Type B pancreatic cell (in vitro differentiated cells): ENCODE data around the gene CSH2. TPM values are rescaled to one million over a fixed set of nuclear protein-coding genes. Genes with fewer than 3 reads are reported as not detected.

Source experiments
- DNase-seq: peaks from one replicate; pipeline ENCODE4 v3.0.0; 2021; ENCODE audit warnings: mixed read lengths; ENCODE audit not compliant: unreplicated experiment; ENCODE audit errors: extremely low spot score
- H3K27ac Mint-ChIP-seq: 2 replicates; pipeline ENCODE4 v1.8.0; 2021; ENCODE audit warnings: mild to moderate bottlenecking, mixed read lengths
- H3K27me3 Mint-ChIP-seq: 2 replicates; pipeline ENCODE4 v1.8.0; 2021; ENCODE audit warnings: mixed read lengths
- H3K36me3 Mint-ChIP-seq: 2 replicates; pipeline ENCODE4 v1.8.0; 2021; ENCODE audit warnings: mixed read lengths
- H3K4me1 Mint-ChIP-seq: one replicate; pipeline ENCODE4 v1.8.0; 2021; ENCODE audit warnings: mixed read lengths; ENCODE audit not compliant: unreplicated experiment
- H3K4me3 Mint-ChIP-seq: 2 replicates; pipeline ENCODE4 v1.8.0; 2021; ENCODE audit warnings: mild to moderate bottlenecking, mixed read lengths
- H3K9me3 Mint-ChIP-seq: 2 replicates; pipeline ENCODE4 v1.8.0; 2021; ENCODE audit warnings: mixed read lengths
- total RNA-seq: library from RNA; stranded (reverse); gene quantifications from 2 replicates; pipeline ENCODE4 v1.2.1, GENCODE V29; 2021; ENCODE audit warnings: low replicate concordance
- TF ChIP-seq, protein P1 (sequence below): fragments of 200-600 bp; sonication (generic); conservative IDR thresholded peaks from 2 replicates; pipeline ENCODE4 v1.5.0; 2021; ENCODE audit warnings: antibody characterized with exemption, mild to moderate bottlenecking

Gene CSH2
- total RNA-seq, 1 donor from 2014 or later, result not detected

- TF ChIP-seq, protein P1, sequence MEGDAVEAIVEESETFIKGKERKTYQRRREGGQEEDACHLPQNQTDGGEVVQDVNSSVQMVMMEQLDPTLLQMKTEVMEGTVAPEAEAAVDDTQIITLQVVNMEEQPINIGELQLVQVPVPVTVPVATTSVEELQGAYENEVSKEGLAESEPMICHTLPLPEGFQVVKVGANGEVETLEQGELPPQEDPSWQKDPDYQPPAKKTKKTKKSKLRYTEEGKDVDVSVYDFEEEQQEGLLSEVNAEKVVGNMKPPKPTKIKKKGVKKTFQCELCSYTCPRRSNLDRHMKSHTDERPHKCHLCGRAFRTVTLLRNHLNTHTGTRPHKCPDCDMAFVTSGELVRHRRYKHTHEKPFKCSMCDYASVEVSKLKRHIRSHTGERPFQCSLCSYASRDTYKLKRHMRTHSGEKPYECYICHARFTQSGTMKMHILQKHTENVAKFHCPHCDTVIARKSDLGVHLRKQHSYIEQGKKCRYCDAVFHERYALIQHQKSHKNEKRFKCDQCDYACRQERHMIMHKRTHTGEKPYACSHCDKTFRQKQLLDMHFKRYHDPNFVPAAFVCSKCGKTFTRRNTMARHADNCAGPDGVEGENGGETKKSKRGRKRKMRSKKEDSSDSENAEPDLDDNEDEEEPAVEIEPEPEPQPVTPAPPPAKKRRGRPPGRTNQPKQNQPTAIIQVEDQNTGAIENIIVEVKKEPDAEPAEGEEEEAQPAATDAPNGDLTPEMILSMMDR, result no peak
- peaks cover 10% of the 10 kb centered on the region for H3K4me1 Mint-ChIP-seq
- no peak overlapping the region for H3K4me3 Mint-ChIP-seq
Measured at GRCh38 chr17:63833741-63834373, 39.6 kb downstream of the CSH2 start.

GRCh38 chr17:63833026-63833740 is 40.3 kb downstream of the CSH2 start:
- no peak for DNase-seq
- Mint-ChIP-seq H3K4me3 (no peak overlapping the region), H3K4me1 (peaks cover 7% of the 10 kb centered on the region), H3K9me3 (no peaks in the 10 kb centered on the region), H3K27ac (peak overlapping the region; percentile 12), H3K36me3 (peaks cover 34% of the 10 kb centered on the region), H3K27me3 (no peaks in the 10 kb centered on the region)
- TF ChIP-seq, protein P1, result no peak

More at GRCh38 chr17:63833741-63834373, 39.6 kb downstream of the CSH2 start:
- Mint-ChIP-seq H3K27me3 (no peaks in the 10 kb centered on the region), H3K36me3 (peaks cover 34% of the 10 kb centered on the region), H3K27ac (peak overlapping the region; percentile 12), H3K9me3 (no peaks in the 10 kb centered on the region)
- no peak for DNase-seq

DNA sequence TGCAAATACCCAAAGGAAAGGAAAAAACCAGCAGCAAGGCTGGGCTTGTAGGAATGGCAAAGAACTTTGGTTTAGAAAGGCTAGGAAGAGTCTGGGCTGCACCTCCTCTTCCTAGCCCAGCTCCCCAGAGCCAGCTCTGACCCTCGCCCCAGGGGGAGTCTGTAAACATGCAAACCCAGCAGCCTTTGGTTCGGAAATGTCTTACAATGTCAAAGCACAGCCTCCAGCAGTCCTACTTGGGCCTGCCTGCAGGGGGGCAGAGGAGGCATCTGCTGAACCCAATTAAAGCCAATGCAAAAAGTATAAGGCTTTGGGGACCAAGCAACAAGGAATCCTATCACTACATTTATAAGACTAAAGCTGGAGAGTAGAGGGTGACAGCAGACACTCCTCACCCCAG is 41.0 kb downstream of the CSH2 start:
- TF ChIP-seq, protein P1, result peak; percentile 37
- H3K4me1 Mint-ChIP-seq, result peaks cover 12% of the 10 kb centered on the region
- peaks cover 34% of the 10 kb centered on the region for H3K36me3 Mint-ChIP-seq
- H3K9me3 Mint-ChIP-seq, result no peaks in the 10 kb centered on the region
- H3K4me3 Mint-ChIP-seq, result no peak overlapping the region
- no peaks in the 10 kb centered on the region for H3K27me3 Mint-ChIP-seq
- no peak for DNase-seq
- H3K27ac Mint-ChIP-seq, result no peak overlapping the region

DNA sequence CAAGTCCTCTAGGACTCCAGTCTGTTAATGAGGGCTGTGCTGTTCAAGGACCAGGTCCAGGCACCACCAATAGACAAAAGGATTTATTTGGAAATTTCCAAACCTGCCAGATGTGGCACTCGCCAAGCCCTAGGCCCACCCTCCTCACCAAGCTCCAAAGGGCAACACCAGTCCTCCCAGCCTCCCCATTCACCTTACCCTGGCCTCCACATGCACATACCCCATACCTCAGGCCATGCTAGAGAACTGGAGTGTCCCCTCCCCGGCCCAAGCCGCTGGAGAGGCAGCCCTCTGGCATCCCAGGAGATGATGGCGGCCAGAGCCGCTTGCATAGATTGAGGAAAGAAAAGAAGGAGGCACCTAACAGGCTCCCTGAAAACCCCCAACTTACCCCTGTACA is 41.5 kb downstream of the CSH2 start:
- H3K36me3 Mint-ChIP-seq, result peaks cover 34% of the 10 kb centered on the region
- peaks cover 15% of the 10 kb centered on the region for H3K4me1 Mint-ChIP-seq
- no peaks in the 10 kb centered on the region for H3K27me3 Mint-ChIP-seq
- no peaks in the 10 kb centered on the region for H3K9me3 Mint-ChIP-seq
- H3K4me3 Mint-ChIP-seq, result no peak overlapping the region
- TF ChIP-seq, protein P1, result no peak
- no peak overlapping the region for H3K27ac Mint-ChIP-seq
- DNase-seq, result no peak

GRCh38 chr17:63831505-63831904 is 42.0 kb downstream of the CSH2 start:
- TF ChIP-seq, protein P1, result no peak
- Mint-ChIP-seq H3K36me3 (peaks cover 31% of the 10 kb centered on the region), H3K4me3 (no peak overlapping the region), H3K27me3 (no peaks in the 10 kb centered on the region), H3K9me3 (no peaks in the 10 kb centered on the region), H3K27ac (no peak overlapping the region), H3K4me1 (peaks cover 21% of the 10 kb centered on the region)
- no peak for DNase-seq
